A673 (cell line): ENCODE data around the gene TRIM38. TPM values are rescaled to one million over a fixed set of nuclear protein-coding genes. Genes with fewer than 3 reads are reported as not detected.

Source experiments
- BruUV-seq: library from RNA; stranded (reverse); fragments of 400-500 nt; replicated peaks from 2 replicates; lab custom pipeline; 2021; lab: Mats Ljungman, UMichigan
- CTCF ChIA-PET: fragments of 300-600 bp; sonication (Branson Sonifier 250); formaldehyde crosslinking; loops from one replicate; lab custom pipeline; 2022; ENCODE audit warnings: antibody characterized with exemption; lab: Charles Lee
- POLR2A ChIA-PET: fragments of 300-600 bp; sonication (Branson Sonifier 250); formaldehyde crosslinking; loops from one replicate; lab custom pipeline; 2022; ENCODE audit warnings: antibody characterized with exemption; ENCODE audit not compliant: low non-redundant PET; lab: Charles Lee
- DNase-seq: peaks from one replicate; pipeline ENCODE4 v3.0.0-alpha.2; 2015; ENCODE audit warnings: low spot score
- H3K27ac ChIP-seq: fragments of 200-600 bp; sonication (generic); 2 replicates; pipeline ENCODE4 v1.5.1; 2016; ENCODE audit warnings: mixed run types, low read depth, mild to moderate bottlenecking, mixed read lengths, antibody characterized with exemption, low read length; ENCODE audit not compliant: poor library complexity, severe bottlenecking
- H3K27me3 ChIP-seq: fragments of 200-600 bp; sonication (generic); replicated peaks from 2 replicates; pipeline ENCODE4 v1.6.1; 2017; ENCODE audit warnings: mixed run types, low read depth, mild to moderate bottlenecking, mixed read lengths, antibody characterized with exemption, low read length; ENCODE audit not compliant: insufficient read depth, poor library complexity
- H3K36me3 ChIP-seq: fragments of 200-600 bp; sonication (generic); 2 replicates; pipeline ENCODE4 v1.6.1; 2016; ENCODE audit warnings: mixed run types, mild to moderate bottlenecking, mixed read lengths, antibody characterized with exemption, low read length; ENCODE audit not compliant: insufficient read depth, poor library complexity, severe bottlenecking
- H3K4me1 ChIP-seq: fragments of 200-600 bp; sonication (generic); 2 replicates; pipeline ENCODE4 v1.6.1; 2017; ENCODE audit warnings: mixed run types, mild to moderate bottlenecking, mixed read lengths, antibody characterized with exemption, low read length; ENCODE audit not compliant: insufficient read depth, poor library complexity, severe bottlenecking
- H3K4me3 ChIP-seq: fragments of 200-600 bp; sonication (generic); 2 replicates; pipeline ENCODE4 v1.5.1; 2016; ENCODE audit warnings: low read depth, mixed run types, mild to moderate bottlenecking, mixed read lengths, low read length; ENCODE audit not compliant: poor library complexity, severe bottlenecking
- H3K9me3 ChIP-seq: fragments of 200-600 bp; sonication (generic); 2 replicates; pipeline ENCODE4 v1.6.1; 2016; ENCODE audit warnings: mixed run types, low read depth, mild to moderate bottlenecking, mixed read lengths, antibody characterized with exemption, low read length; ENCODE audit not compliant: poor library complexity, severe bottlenecking
- EZH2 ChIP-seq: fragments of 200-600 bp; sonication (generic); IDR thresholded peaks from 2 replicates; pipeline ENCODE4 v1.6.1; 2017; ENCODE audit warnings: borderline replicate concordance, low read depth, mild to moderate bottlenecking, mixed read lengths, antibody characterized with exemption, low read length; ENCODE audit not compliant: poor library complexity, severe bottlenecking
- intact Hi-C: fragments of 100-400 bp; cut with micrococcal nuclease; formaldehyde crosslinking; loops from one replicate; pipeline ENCODE4 v1.10.0; 2022; ENCODE audit not compliant: unreplicated experiment
- total RNA-seq: library from RNA; stranded (reverse); gene quantifications from 2 replicates; pipeline ENCODE4 v1.2.3, GENCODE V29; 2021
- TF ChIP-seq, protein P1 (sequence below): fragments of 300-800, 200-600 bp; sonication (generic); conservative IDR thresholded peaks from 2 replicates; pipeline ENCODE4 v1.5.1; 2017; ENCODE audit warnings: low read depth, mild to moderate bottlenecking, antibody characterized with exemption, low read length, moderate library complexity, mixed read lengths

TRIM38 gene
- total RNA-seq, 1 experiment from 2014 or later, result 9.7 TPM

DNA sequence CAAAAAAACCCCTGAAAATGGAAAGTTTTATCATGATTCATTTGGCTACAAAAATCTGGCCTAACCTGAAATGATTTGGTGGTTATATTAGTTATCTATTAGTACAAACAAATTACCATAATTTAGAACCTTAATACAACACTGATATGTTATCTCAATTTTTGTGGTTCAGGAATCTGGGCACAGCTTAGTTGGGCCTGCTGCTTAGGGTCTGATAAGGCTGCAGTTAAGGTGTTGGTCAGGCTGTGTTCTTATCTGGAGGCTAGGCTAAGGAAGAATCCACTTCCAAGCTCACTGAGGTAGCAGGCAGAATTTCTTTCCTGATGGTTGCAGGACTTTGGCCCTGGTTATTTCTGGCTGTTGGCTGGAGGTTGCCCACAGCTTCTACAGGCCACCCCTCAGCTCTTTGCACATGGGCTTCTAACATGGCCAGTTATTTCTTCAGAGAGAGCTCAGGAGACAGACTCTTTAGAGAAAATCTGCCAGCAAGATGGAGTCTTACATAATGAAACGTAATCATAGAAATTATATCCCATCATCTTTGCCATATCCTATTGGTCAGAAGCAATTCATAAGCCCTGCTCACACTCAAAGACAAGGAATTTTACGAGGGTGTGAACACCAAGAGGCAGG lies 11.4 kb downstream of the TRIM38 start:
- Histone ChIP-seq H3K36me3 (peaks cover 79% of the 10 kb centered on the region), H3K27ac (no peak overlapping the region), H3K27me3 (no peaks in the 10 kb centered on the region), H3K9me3 (no peaks in the 10 kb centered on the region), H3K4me1 (peaks cover 19% of the 10 kb centered on the region), H3K4me3 (no peak overlapping the region)
- BruUV-seq, result no TSS peak
- TF ChIP-seq, protein P1, sequence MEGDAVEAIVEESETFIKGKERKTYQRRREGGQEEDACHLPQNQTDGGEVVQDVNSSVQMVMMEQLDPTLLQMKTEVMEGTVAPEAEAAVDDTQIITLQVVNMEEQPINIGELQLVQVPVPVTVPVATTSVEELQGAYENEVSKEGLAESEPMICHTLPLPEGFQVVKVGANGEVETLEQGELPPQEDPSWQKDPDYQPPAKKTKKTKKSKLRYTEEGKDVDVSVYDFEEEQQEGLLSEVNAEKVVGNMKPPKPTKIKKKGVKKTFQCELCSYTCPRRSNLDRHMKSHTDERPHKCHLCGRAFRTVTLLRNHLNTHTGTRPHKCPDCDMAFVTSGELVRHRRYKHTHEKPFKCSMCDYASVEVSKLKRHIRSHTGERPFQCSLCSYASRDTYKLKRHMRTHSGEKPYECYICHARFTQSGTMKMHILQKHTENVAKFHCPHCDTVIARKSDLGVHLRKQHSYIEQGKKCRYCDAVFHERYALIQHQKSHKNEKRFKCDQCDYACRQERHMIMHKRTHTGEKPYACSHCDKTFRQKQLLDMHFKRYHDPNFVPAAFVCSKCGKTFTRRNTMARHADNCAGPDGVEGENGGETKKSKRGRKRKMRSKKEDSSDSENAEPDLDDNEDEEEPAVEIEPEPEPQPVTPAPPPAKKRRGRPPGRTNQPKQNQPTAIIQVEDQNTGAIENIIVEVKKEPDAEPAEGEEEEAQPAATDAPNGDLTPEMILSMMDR, result no peak
- no peak for TF ChIP-seq EZH2
- intact Hi-C loops, result no loop called here
- CTCF ChIA-PET, result no interaction called here
- no peak for DNase-seq
- POLR2A ChIA-PET, result no interaction called here

DNA sequence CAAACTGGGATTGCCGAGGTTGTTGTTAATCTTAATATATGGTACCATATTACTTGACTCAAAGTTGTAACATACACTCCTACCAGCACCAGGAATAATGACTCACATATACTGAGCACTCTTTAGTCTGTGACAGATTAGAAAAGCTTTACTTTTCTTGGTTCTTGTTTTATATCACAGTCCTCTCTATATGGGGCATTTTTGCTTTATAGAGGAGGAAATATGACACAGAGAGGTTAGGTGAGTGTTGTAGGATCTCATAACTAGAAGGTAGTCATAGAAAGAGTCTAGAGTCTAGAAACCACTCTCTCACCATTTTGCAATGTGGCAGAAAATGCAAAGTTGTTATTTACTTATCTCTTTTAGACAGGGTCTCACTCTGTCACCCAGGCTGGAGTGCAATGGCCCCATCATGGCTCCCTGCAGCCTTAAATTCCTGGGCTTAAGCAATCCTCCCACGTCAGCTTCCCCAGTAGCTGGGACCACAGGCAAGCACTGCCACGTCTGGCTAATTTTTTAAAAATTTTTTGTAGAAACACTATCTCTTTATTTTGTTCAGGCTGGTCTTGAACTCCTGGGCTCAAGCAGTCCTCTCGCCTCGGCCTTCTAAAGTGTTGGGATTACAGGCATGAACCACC lies 13.4 kb downstream of the TRIM38 start:
- CTCF ChIA-PET, result no interaction called here
- Histone ChIP-seq H3K36me3 (peaks cover 70% of the 10 kb centered on the region), H3K27ac (no peak overlapping the region), H3K27me3 (no peaks in the 10 kb centered on the region), H3K4me3 (no peak overlapping the region), H3K9me3 (no peaks in the 10 kb centered on the region), H3K4me1 (peaks cover 8% of the 10 kb centered on the region)
- intact Hi-C loops, result no loop called here
- BruUV-seq, result no TSS peak
- DNase-seq, result no peak
- TF ChIP-seq, protein P1, result no peak
- no peak for TF ChIP-seq EZH2
- POLR2A ChIA-PET, result no interaction called here

DNA sequence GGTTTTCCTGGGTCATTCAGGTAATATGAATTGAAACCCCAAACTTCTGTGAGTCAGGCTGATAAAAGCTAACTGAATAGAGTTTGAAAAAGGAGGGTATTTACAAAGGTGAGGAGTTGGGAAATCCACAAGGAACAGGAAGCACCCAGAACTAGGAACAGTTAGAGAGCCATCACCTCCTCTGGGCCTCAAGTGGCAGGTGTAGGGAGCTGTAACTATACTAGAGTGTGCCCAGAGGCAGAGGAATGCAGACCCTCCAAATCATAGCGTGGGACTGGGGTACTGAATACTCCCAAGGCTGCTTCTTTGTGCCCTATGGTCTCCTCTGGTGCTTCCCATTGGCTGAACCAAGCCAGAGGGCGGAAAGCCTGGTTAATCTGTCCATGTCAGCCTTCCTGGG lies 18.3 kb downstream of the TRIM38 start:
- Histone ChIP-seq H3K27ac (no peak overlapping the region), H3K4me1 (no peaks in the 10 kb centered on the region), H3K36me3 (peaks cover 54% of the 10 kb centered on the region), H3K4me3 (no peak overlapping the region), H3K9me3 (no peaks in the 10 kb centered on the region), H3K27me3 (no peaks in the 10 kb centered on the region)
- no peak for DNase-seq
- CTCF ChIA-PET, result no interaction called here
- TF ChIP-seq, protein P1, result no peak
- TF ChIP-seq EZH2, result no peak
- POLR2A ChIA-PET, result no interaction called here
- intact Hi-C loops, result no loop called here
- BruUV-seq, result no TSS peak
